GM04503 (cell line): ENCODE measurements around the gene PAM.
"Not testable (repeated sequence)": the region's sequence is repeated elsewhere in the genome, so short reads cannot be mapped to it uniquely, and the experiment has no call there.

Source experiments
- DNase-seq: peaks from one replicate; pipeline ENCODE4 v3.0.0-alpha.2; 2012; ENCODE audit warnings: low read depth

Gene PAM

GRCh38 chr5:102902135-102902448 lies 147.0 kb downstream of the PAM start:
- no peak for DNase-seq

- no peak for DNase-seq
Observed at GRCh38 chr5:102902647-102903046, 147.5 kb downstream of the PAM start.

- DNase-seq: no peak
Observed at GRCh38 chr5:102903074-102903871, 148.2 kb downstream of the PAM start.

- DNase-seq: no peak
Observed at GRCh38 chr5:102905056-102905455, 150.0 kb downstream of the PAM start.

- DNase-seq: not testable (repeated sequence)
Observed at GRCh38 chr5:102907099-102907498, 152.0 kb downstream of the PAM start.

GRCh38 chr5:102910240-102911226 lies 155.4 kb downstream of the PAM start:
- DNase-seq: no peak

- DNase-seq: no peak
Observed at GRCh38 chr5:102911973-102912372, 156.9 kb downstream of the PAM start.

GRCh38 chr5:102916109-102916508 lies 161.0 kb downstream of the PAM start:
- DNase-seq: no peak

GRCh38 chr5:102918986-102919610 lies 164.0 kb downstream of the PAM start:
- DNase-seq: no peak

- DNase-seq: no peak
Observed at GRCh38 chr5:102920762-102921161, 165.7 kb downstream of the PAM start.

GRCh38 chr5:102921341-102922044 lies 166.4 kb downstream of the PAM start:
- no peak for DNase-seq

- DNase-seq: no peak
Observed at GRCh38 chr5:102922111-102922720, 167.1 kb downstream of the PAM start.

- no peak for DNase-seq
Observed at GRCh38 chr5:102922799-102923477, 167.8 kb downstream of the PAM start.

- DNase-seq: no peak
Observed at GRCh38 chr5:102924963-102925362, 169.9 kb downstream of the PAM start.

GRCh38 chr5:102927007-102927406 lies 171.9 kb downstream of the PAM start:
- no peak for DNase-seq

- DNase-seq: no peak
Observed at GRCh38 chr5:102930244-102930643, 175.1 kb downstream of the PAM start.

GRCh38 chr5:102931085-102931725 lies 176.1 kb downstream of the PAM start:
- DNase-seq: no peak

GRCh38 chr5:102932781-102933180 lies 177.7 kb downstream of the PAM start:
- no peak for DNase-seq

- DNase-seq: no peak
Observed at GRCh38 chr5:102933316-102933715, 178.2 kb downstream of the PAM start.

GRCh38 chr5:102933721-102934459 lies 178.8 kb downstream of the PAM start:
- no peak for DNase-seq
